HG02798 (cell line): ENCODE measurements around the gene THRSP.
A peak's percentile ranks its signal among the peaks of the same experiment; 100 is the strongest.
"Not testable (repeated sequence)": the region's sequence is repeated elsewhere in the genome, so short reads cannot be mapped to it uniquely, and the experiment has no call there.

Source experiments
- ATAC-seq: cut with Tn5 transposase; IDR thresholded peaks from one replicate; pipeline ENCODE4 v1.9.1; 2021; ENCODE audit warnings: mild to moderate bottlenecking; ENCODE audit not compliant: unreplicated experiment, poor library complexity

Gene THRSP

GRCh38 chr11:78085972-78086371, 22.3 kb downstream of the THRSP start:
- ATAC-seq: no peak

GRCh38 chr11:78086521-78087074, 22.9 kb downstream of the THRSP start:
- ATAC-seq: not testable (repeated sequence)

- ATAC-seq: no peak
Observed at GRCh38 chr11:78094250-78094649, 30.6 kb downstream of the THRSP start.

- no peak for ATAC-seq
Observed at GRCh38 chr11:78097666-78098385, 34.2 kb downstream of the THRSP start.

- no peak for ATAC-seq
Observed at GRCh38 chr11:78099666-78100065, 36.0 kb downstream of the THRSP start.

GRCh38 chr11:78100261-78100660, 36.6 kb downstream of the THRSP start:
- ATAC-seq: no peak

GRCh38 chr11:78100676-78101472, 37.2 kb downstream of the THRSP start:
- no peak for ATAC-seq

- ATAC-seq: no peak
Observed at GRCh38 chr11:78109081-78110015, 45.7 kb downstream of the THRSP start.

GRCh38 chr11:78110351-78110750, 46.7 kb downstream of the THRSP start:
- ATAC-seq: no peak

GRCh38 chr11:78110830-78111229, 47.2 kb downstream of the THRSP start:
- no peak for ATAC-seq

- no peak for ATAC-seq
Observed at GRCh38 chr11:78111298-78111697, 47.6 kb downstream of the THRSP start.

GRCh38 chr11:78112582-78113275, 49.1 kb downstream of the THRSP start:
- ATAC-seq: peak; percentile 79
